ENCODE results near the gene ARCN1. TPM values are rescaled to one million over a fixed set of nuclear protein-coding genes. Genes with fewer than 3 reads are reported as not detected.
"Not testable (repeated sequence)": the region's sequence is repeated elsewhere in the genome, so short reads cannot be mapped to it uniquely, and the experiment has no call there.

The ARCN1 gene
- total and polyA plus RNA-seq, 2 experiments from 2014 or later: 77.6 to 124 TPM

DNA sequence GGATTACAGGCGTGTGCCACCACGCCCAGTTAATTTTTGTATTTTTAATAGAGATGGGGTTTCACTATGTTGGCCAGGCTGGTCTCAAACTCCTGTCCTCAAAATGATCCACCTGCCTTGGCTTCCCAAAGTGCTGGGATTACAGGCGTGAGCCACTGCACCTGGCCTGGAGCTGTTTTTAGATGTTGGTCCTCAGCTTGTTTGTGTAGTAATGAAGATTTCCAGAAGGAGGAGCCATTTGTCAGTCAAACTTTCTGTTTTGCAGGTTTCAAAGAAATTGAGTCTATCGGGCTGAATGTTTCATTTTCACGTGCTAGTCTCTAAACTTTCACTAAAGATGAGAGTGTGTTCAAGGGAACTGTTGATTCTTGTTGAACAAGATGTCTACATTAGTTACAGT lies 22.8 kb downstream of the ARCN1 start:
- H3K4me1 ChIP-seq (ENCODE audit: low read depth); H3K27me3 ChIP-seq; H3K9me3 ChIP-seq (ENCODE audit: low read depth); H3K4me3 ChIP-seq; H3K27ac ChIP-seq: not testable (repeated sequence)
- peaks cover 59% of the 10 kb centered on the region for H3K36me3 ChIP-seq
- DNase-seq (ENCODE audit: low read depth in 1 of 2, low spot score in 1 of 2): peak in 1 of 2 donors; percentile 79
- TF ChIP-seq, protein P1, sequence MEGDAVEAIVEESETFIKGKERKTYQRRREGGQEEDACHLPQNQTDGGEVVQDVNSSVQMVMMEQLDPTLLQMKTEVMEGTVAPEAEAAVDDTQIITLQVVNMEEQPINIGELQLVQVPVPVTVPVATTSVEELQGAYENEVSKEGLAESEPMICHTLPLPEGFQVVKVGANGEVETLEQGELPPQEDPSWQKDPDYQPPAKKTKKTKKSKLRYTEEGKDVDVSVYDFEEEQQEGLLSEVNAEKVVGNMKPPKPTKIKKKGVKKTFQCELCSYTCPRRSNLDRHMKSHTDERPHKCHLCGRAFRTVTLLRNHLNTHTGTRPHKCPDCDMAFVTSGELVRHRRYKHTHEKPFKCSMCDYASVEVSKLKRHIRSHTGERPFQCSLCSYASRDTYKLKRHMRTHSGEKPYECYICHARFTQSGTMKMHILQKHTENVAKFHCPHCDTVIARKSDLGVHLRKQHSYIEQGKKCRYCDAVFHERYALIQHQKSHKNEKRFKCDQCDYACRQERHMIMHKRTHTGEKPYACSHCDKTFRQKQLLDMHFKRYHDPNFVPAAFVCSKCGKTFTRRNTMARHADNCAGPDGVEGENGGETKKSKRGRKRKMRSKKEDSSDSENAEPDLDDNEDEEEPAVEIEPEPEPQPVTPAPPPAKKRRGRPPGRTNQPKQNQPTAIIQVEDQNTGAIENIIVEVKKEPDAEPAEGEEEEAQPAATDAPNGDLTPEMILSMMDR (IDR thresholded peaks at IDR 0.05; ENCODE audit: low read depth, low read length): peak; percentile 52

DNA sequence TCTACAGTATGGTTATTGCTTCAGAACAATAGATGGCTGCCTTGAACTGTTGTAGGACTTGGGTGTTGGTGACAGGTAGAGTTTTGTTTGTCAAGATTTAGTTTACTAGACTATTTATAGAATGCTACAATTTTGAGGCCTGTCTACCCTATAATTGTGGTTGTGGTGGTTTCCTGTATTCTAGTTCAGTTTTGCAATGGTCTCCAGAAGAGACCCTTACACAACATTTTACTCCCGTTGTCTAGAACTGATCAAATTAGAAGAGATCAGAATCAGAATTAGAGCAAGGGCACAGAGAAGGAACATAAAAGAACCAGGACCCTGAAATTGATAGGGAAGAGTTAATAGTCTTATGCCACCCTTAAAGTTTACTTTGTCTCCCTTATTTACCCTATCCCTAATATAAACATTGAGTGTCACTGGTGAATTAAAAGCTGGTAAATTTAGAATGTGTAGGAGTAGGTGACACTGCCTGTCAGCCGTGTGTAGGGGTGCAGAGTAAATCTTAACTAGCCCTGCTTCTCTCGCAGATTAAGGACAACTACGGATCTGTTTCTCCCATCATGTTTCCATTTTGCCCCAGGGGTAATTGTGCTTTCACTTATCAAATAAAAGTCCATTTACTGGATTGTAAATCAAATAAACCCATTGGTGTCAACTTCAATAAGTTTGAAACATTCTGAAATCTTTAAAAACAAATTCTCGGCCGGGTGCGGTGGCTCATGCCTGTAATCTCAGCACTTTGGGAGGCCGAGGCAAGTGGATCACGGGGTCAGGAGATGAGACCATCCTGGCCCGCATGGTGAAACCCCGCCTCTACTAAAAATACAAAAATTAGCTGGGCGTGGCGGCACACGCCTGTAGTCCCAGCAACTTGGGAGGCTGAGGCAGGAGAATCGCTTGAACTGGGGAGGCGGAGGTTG lies 24.3 kb downstream of the ARCN1 start:
- Histone ChIP-seq H3K27ac (no peak overlapping the region), H3K4me1 (ENCODE audit: low read depth) (no peaks in the 10 kb centered on the region), H3K9me3 (ENCODE audit: low read depth) (no peaks in the 10 kb centered on the region), H3K27me3 (no peaks in the 10 kb centered on the region), H3K4me3 (no peak overlapping the region), H3K36me3 (peaks cover 52% of the 10 kb centered on the region)
- no peak for DNase-seq (ENCODE audit: low read depth in 1 of 2, low spot score in 1 of 2)
- TF ChIP-seq, protein P1 (IDR thresholded peaks at IDR 0.05; ENCODE audit: low read depth, low read length): no peak

- H3K4me3 ChIP-seq: no peak overlapping the region
- H3K27me3 ChIP-seq: no peaks in the 10 kb centered on the region
- TF ChIP-seq, protein P1 (IDR thresholded peaks at IDR 0.05; ENCODE audit: low read depth, low read length): no peak
- DNase-seq (ENCODE audit: low read depth in 1 of 2, low spot score in 1 of 2): no peak
- peaks cover 50% of the 10 kb centered on the region for H3K36me3 ChIP-seq
- no peaks in the 10 kb centered on the region for H3K9me3 ChIP-seq (ENCODE audit: low read depth)
- H3K27ac ChIP-seq: no peak overlapping the region
- no peaks in the 10 kb centered on the region for H3K4me1 ChIP-seq (ENCODE audit: low read depth)
Observed at GRCh38 chr11:118597556-118597955, 25.3 kb downstream of the ARCN1 start.

DNA sequence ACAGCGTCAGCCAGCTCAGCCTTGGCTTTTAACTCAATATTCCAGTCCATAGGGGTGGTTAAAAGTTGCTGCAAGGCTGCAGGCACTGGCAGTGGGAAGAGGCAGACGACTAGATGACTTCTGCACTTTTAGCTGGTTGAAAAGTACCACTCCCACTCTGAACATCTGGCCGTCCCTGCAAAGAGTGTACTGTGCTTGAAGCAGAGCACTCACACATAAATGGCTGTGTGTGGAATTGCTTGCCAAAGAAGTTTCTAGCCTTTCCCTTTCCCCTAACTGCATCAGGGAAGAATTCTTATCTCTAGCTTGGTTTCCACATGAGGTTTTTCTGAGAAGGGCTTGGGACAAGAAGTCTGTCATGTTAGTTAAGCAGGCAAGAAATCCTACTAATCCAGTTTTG lies 30.1 kb downstream of the ARCN1 start:
- H3K27ac ChIP-seq: no peak overlapping the region
- peaks cover 4% of the 10 kb centered on the region for H3K27me3 ChIP-seq
- peaks cover 17% of the 10 kb centered on the region for H3K4me1 ChIP-seq (ENCODE audit: low read depth)
- DNase-seq (ENCODE audit: low read depth in 1 of 2, low spot score in 1 of 2): peak in 1 of 2 donors; percentile 91
- H3K36me3 ChIP-seq: peaks cover 27% of the 10 kb centered on the region
- TF ChIP-seq, protein P1 (IDR thresholded peaks at IDR 0.05; ENCODE audit: low read depth, low read length): no peak
- no peaks in the 10 kb centered on the region for H3K9me3 ChIP-seq (ENCODE audit: low read depth)
- no peak overlapping the region for H3K4me3 ChIP-seq

DNA sequence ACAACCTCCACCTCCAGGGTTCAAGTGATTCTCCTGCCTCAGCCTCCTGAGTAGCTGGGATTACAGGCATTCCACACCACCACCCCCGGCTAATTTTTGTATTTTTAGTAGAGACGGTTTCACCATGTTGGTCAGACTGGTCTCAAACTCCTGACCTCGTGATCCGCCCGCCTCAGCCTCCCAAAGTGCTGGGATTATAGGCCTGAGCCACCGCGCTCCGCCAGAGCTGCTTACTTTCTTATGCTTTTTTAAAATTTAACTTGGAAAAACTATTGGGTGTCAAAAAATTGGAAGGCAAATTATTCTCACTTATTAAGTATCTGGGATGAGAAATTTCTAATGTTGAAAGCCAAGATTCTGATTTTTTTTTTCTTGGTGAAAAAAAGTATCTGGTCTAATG lies 31.5 kb downstream of the ARCN1 start:
- H3K4me3 ChIP-seq; H3K9me3 ChIP-seq (ENCODE audit: low read depth); H3K27ac ChIP-seq; DNase-seq (ENCODE audit: low read depth in 1 of 2, low spot score in 1 of 2): not testable (repeated sequence)
- peaks cover 17% of the 10 kb centered on the region for H3K27me3 ChIP-seq
- H3K36me3 ChIP-seq: peaks cover 19% of the 10 kb centered on the region
- H3K4me1 ChIP-seq (ENCODE audit: low read depth): peaks cover 17% of the 10 kb centered on the region

GRCh38 chr11:118604566-118604965 lies 32.4 kb downstream of the ARCN1 start:
- Histone ChIP-seq H3K9me3 (ENCODE audit: low read depth) (no peaks in the 10 kb centered on the region), H3K36me3 (peaks cover 16% of the 10 kb centered on the region), H3K27ac (peak overlapping the region; percentile 39), H3K27me3 (peaks cover 26% of the 10 kb centered on the region), H3K4me3 (no peak overlapping the region), H3K4me1 (ENCODE audit: low read depth) (peaks cover 20% of the 10 kb centered on the region)
- peak in 1 of 2 donors; percentile 17 for DNase-seq (ENCODE audit: low read depth in 1 of 2, low spot score in 1 of 2)
- TF ChIP-seq, protein P1 (IDR thresholded peaks at IDR 0.05; ENCODE audit: low read depth, low read length): no peak
